HG03354 (cell line): Measurements from ENCODE around the gene SIX6.

Source experiments
- ATAC-seq: cut with Tn5 transposase; IDR thresholded peaks from one replicate; pipeline ENCODE4 v1.9.1; 2021; ENCODE audit warnings: mild to moderate bottlenecking; ENCODE audit not compliant: unreplicated experiment, poor library complexity, severe bottlenecking

SIX6 gene

DNA sequence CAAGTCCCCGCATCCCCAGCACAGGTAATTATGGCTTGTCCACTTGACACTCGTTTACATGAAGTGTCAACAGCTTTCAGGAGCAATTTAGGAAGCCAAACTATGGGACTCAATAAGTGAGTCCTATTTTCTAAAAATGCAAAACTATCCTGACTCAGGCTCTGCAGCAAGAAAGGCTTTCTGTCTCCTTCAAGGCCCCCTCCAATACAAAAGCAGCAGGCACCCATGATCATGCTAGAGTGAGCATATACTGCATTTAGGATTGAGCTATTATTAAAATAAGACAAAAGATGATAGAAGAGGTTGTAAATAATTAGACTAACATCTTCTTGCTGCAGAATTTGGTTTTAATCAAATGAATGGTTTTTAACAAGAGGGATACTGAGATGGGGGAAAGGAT is 3.2 kb downstream of the SIX6 start:
- ATAC-seq: no peak

DNA sequence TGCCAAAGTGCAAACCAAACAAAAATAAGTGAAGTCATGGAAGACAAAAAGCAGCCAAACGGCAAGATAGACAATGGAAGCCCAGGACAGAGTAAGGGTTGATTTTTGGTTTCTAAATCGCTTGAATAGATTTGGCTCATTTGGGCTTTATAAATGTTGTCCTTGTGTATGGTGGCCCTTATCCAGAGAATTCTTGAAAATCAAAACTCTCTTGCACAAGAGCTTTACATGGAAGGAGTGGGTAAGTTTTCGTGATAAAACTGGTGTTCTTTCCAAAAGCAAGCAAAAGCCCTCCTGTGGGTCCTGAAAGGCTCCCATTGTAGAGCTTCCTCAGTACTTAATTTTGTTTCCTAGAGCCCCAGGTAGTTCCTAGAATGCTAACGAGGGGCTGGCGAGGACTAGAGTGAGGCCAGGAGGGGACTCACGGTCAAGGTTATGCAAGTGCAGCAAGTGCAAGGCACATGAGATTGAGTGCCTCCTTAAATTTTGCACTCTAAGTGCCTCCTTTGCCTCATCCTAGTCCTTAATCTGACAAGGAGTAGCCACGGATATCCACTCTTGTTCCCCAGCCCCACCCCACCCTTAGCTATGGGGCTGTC is 4.1 kb downstream of the SIX6 start:
- ATAC-seq: no peak

DNA sequence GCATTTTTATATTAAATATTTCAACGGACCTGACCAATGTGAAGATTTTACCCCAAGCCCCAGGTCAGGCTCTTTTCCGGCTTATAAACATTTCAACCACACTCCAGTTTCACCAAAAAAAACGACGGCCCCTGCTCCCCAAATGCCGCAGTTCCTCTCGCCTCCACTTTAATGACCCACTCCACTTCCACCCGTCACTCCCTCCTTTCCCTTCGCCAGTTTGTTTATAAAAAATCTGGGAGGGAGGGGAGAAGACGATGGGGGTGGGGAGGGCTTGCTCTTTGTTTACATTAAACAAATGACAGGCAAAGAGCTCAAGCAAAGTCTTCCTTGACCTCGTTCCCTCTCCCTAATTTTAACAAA is 5.4 kb downstream of the SIX6 start:
- no peak for ATAC-seq

DNA sequence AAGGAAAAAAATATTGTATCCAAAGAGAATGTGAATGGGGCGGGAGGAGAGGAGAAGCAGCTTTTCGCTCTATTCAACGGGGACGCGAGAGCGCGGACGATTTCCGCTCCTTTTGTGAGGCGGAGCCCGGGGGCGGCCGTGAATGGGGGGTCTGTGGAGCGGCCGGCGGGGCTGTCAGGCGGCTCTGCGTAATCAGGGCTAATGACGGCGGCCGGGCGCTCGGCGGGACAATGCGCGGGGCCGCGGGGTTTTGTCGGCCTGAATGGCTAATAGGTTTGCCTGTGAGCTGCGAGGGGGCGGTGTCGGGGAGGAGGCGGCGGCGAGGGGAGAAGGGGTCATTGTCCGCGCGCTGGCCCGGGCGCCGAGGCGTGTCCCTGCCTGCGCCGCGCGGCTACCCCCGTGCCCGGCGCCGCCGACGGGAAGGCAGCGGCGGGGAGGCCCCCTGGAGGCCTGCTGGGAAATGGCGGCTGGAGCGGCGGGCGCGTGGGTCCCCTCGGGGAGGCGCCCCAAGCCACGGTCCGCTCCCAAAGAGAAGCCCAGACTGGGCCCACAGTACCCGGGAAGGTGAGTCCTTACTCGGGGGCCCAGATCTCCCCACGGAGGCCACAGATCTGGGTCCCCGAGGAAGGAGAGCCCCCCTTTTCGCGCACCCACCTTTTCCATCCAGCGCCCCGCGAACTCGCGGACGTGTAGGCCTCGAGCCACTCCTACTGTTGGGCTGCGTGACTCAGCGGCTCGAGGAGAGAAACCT is 6.0 kb downstream of the SIX6 start:
- peak; percentile 76 for ATAC-seq

DNA sequence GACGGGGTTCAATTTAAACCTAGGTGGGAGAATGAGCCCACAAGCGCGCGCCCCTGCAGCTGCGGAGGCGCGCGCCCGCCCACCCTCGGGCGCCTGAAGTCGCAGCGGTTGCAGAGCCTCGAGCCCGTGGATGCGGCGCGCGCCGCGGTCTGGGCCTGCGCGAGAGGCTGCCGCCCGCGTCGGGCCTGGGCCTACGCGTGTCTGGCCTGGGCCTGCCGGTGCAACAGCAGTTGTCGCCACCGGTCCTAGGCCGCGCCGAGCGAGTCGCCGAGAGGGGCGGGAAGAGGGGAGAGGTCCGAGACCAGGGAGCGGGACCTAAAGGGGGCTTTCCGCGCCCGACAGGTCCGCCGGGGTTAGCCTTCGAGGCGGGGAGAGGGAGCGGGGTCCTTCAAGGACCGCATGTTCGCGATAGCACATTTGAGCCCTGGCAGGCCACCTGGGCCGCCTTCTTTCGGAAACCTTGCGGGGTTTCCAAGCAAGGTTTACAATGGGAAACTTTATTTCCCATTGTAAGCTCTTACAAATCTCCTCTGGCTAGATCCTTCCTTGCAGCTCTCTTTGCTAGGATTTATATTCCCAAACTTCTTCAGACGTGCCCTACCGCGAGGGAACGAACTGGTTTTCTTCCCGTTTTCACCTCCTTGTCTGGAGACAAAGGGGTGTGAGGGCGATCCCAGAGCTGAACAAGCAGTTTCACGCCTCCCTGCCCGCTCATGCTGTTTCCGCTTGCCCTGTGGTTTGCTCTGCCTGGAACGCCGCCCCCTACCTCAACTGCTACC is 6.8 kb downstream of the SIX6 start:
- no peak for ATAC-seq

- ATAC-seq: no peak
These were observed 23.5 kb downstream of the SIX6 start for GRCh38 chr14:60532442-60532841.

GRCh38 chr14:60537663-60538062 is 28.7 kb downstream of the SIX6 start:
- no peak for ATAC-seq

GRCh38 chr14:60544659-60545058 is 35.7 kb downstream of the SIX6 start:
- ATAC-seq: no peak

- ATAC-seq: no peak
These were observed 44.9 kb downstream of the SIX6 start for GRCh38 chr14:60553808-60554207.

GRCh38 chr14:60561845-60562746 is 53.1 kb downstream of the SIX6 start:
- ATAC-seq: peak; percentile 82
